Measurements from ENCODE around the gene MCCC1.

GRCh38 chr3:182979103-182979673, 120.1 kb downstream of the MCCC1 start:
- no peak for TF ChIP-seq POLR2A (IDR thresholded peaks at IDR 0.05; ENCODE audit: low read depth, low read length)
- TF ChIP-seq, protein P1, sequence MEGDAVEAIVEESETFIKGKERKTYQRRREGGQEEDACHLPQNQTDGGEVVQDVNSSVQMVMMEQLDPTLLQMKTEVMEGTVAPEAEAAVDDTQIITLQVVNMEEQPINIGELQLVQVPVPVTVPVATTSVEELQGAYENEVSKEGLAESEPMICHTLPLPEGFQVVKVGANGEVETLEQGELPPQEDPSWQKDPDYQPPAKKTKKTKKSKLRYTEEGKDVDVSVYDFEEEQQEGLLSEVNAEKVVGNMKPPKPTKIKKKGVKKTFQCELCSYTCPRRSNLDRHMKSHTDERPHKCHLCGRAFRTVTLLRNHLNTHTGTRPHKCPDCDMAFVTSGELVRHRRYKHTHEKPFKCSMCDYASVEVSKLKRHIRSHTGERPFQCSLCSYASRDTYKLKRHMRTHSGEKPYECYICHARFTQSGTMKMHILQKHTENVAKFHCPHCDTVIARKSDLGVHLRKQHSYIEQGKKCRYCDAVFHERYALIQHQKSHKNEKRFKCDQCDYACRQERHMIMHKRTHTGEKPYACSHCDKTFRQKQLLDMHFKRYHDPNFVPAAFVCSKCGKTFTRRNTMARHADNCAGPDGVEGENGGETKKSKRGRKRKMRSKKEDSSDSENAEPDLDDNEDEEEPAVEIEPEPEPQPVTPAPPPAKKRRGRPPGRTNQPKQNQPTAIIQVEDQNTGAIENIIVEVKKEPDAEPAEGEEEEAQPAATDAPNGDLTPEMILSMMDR (conservative IDR thresholded peaks at IDR 0.05; ENCODE audit: low read depth, low read length), result no peak
- TF ChIP-seq SMC3 (IDR thresholded peaks at IDR 0.05; ENCODE audit: low read depth, low read length), result no peak
- TF ChIP-seq, protein P2, sequence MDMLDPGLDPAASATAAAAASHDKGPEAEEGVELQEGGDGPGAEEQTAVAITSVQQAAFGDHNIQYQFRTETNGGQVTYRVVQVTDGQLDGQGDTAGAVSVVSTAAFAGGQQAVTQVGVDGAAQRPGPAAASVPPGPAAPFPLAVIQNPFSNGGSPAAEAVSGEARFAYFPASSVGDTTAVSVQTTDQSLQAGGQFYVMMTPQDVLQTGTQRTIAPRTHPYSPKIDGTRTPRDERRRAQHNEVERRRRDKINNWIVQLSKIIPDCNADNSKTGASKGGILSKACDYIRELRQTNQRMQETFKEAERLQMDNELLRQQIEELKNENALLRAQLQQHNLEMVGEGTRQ (IDR thresholded peaks at IDR 0.05; ENCODE audit: low read depth, low read length), result no peak
- TF ChIP-seq RAD21 (IDR thresholded peaks at IDR 0.05; ENCODE audit: low read length), result no peak
- TF ChIP-seq CEBPB (IDR thresholded peaks at IDR 0.05; ENCODE audit: low read depth, low read length), result no peak
- TF ChIP-seq FOS (IDR thresholded peaks at IDR 0.05; ENCODE audit: low read depth, low read length), result no peak
